Activated CD4-positive, alpha-beta memory T cell treated with anti-CD3 and anti-CD28 coated beads, Interleukin-2, amount 10 ng/mL, durations not matched to agents 7 days and 5 days (primary cell): Measurements from ENCODE around the gene RIMS4. TPM values are rescaled to one million over a fixed set of nuclear protein-coding genes. Genes with fewer than 3 reads are reported as not detected.

Experiments used
- CTCF ChIA-PET: fragments of 350-600 bp; sonication (Branson Sonifier 250); formaldehyde crosslinking; loops from one replicate; lab custom pipeline; 2021; ENCODE audit warnings: antibody characterized with exemption, inconsistent platforms; lab: Charles Lee
- POLR2A ChIA-PET: fragments of 350-600 bp; sonication (Branson Sonifier 250); formaldehyde crosslinking; loops from one replicate; lab custom pipeline; 2021; ENCODE audit warnings: antibody characterized with exemption; lab: Charles Lee
- DNase-seq: peaks from one replicate; pipeline ENCODE4 v3.0.0-alpha.2; 2020
- H3K27ac Mint-ChIP-seq: one replicate; pipeline ENCODE4 v1.8.0; 2021; ENCODE audit warnings: mild to moderate bottlenecking, mixed read lengths
- H3K27me3 Mint-ChIP-seq: one replicate; pipeline ENCODE4 v1.8.0; 2021; ENCODE audit warnings: mixed read lengths
- H3K36me3 Mint-ChIP-seq: one replicate; pipeline ENCODE4 v1.8.0; 2021; ENCODE audit warnings: low read depth, mixed read lengths
- H3K4me1 Mint-ChIP-seq: one replicate; pipeline ENCODE4 v1.8.0; 2021; ENCODE audit warnings: mixed read lengths
- H3K4me3 Mint-ChIP-seq: one replicate; pipeline ENCODE4 v1.8.0; 2021; ENCODE audit warnings: mild to moderate bottlenecking, mixed read lengths
- H3K9me3 Mint-ChIP-seq: one replicate; pipeline ENCODE4 v1.8.0; 2021; ENCODE audit warnings: mixed read lengths
- total RNA-seq, 2 experiments: library from RNA; stranded (reverse); gene quantifications; one replicate each; pipeline ENCODE4 v1.2.3, GENCODE V29; 2021

Gene RIMS4
- total RNA-seq, 2 experiments from 2014 or later = not detected

- H3K27me3 Mint-ChIP-seq = peaks cover 1% of the 10 kb centered on the region
Measured at GRCh38 chr20:44723798-44724362, 86.5 kb downstream of the RIMS4 start.

GRCh38 chr20:44723391-44723790 is 87.0 kb downstream of the RIMS4 start:
- ChIA-PET CTCF (interaction anchor here (0.9 to 1.4 kb wide), 3 partner anchors 38 to 41 kb away, joined by 3 to 5 read pairs (median 3); no protein-coding TSS in a partner anchor), POLR2A (no interaction called here)
- Mint-ChIP-seq H3K9me3 (no peaks in the 10 kb centered on the region), H3K36me3 (no peaks in the 10 kb centered on the region), H3K27me3 (peaks cover 1% of the 10 kb centered on the region), H3K4me1 (no peaks in the 10 kb centered on the region), H3K4me3 (no peak overlapping the region), H3K27ac (no peak overlapping the region)
- no peak for DNase-seq

More at GRCh38 chr20:44723798-44724362, 86.5 kb downstream of the RIMS4 start:
- H3K4me1 Mint-ChIP-seq = no peaks in the 10 kb centered on the region
- ChIA-PET POLR2A (no interaction called here), CTCF (interaction anchor here (0.6 to 1.3 kb wide), 4 partner anchors 24 to 156 kb away, joined by 3 to 5 read pairs (median 4); no protein-coding TSS in a partner anchor)
- no peak overlapping the region for H3K27ac Mint-ChIP-seq
- DNase-seq = no peak
- no peaks in the 10 kb centered on the region for H3K36me3 Mint-ChIP-seq
- no peaks in the 10 kb centered on the region for H3K9me3 Mint-ChIP-seq
- no peak overlapping the region for H3K4me3 Mint-ChIP-seq

GRCh38 chr20:44722990-44723389 is 87.4 kb downstream of the RIMS4 start:
- no peak overlapping the region for H3K27ac Mint-ChIP-seq
- no peak for DNase-seq
- POLR2A ChIA-PET = no interaction called here
- no peak overlapping the region for H3K4me3 Mint-ChIP-seq
- no peaks in the 10 kb centered on the region for H3K36me3 Mint-ChIP-seq
- no peaks in the 10 kb centered on the region for H3K9me3 Mint-ChIP-seq
- H3K4me1 Mint-ChIP-seq = no peaks in the 10 kb centered on the region
- CTCF ChIA-PET = interaction anchor here (0.9 to 1.4 kb wide), 2 partner anchors 39 to 41 kb away, joined by 3 read pairs; no protein-coding TSS in a partner anchor
- H3K27me3 Mint-ChIP-seq = peaks cover 1% of the 10 kb centered on the region

GRCh38 chr20:44721785-44722054 is 88.6 kb downstream of the RIMS4 start:
- no peak for DNase-seq
- Mint-ChIP-seq H3K36me3 (no peaks in the 10 kb centered on the region), H3K27ac (no peak overlapping the region), H3K4me3 (no peak overlapping the region), H3K9me3 (no peaks in the 10 kb centered on the region), H3K4me1 (no peaks in the 10 kb centered on the region), H3K27me3 (no peaks in the 10 kb centered on the region)
- CTCF ChIA-PET = interaction anchor here (1.4 kb wide), 1 partner anchor 39 kb away, joined by 3 read pairs; no protein-coding TSS in a partner anchor
- POLR2A ChIA-PET = no interaction called here

DNA sequence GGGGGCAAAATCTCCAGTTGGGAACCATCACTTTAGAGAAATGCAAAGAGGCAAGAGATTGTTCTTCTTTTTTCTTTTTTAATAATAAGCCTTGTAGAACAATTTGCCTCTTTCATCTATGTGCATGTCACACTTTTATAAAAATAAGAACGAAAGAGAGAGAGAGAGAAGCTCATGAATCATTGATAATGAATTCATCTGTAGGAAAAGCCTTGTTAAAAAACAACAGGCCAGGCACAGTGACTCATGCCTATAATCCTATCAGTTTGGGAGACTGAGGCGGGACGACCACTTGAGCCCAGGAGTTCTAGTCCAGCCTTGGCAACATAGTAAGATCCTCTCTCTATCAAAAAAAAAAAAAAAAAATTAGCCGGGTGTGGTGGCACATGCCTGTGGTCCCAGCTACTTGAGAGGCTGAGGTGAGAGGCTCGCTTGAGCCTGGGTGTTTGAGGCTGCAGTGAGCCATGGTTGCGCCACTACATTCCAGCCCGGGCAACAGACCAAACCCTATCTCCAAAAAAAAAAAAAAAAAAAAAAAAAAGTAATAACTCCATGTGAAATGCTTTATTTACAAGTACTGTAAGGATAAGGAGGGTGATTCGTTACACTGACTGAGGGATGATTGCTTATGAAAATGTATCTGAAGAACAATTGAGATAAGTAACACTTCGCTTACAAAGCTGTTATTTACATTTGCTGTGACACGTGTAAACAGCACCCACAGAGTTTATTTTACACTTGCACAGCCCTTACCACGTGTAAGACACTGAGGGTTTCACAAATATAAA is 89.2 kb downstream of the RIMS4 start:
- no peaks in the 10 kb centered on the region for H3K27me3 Mint-ChIP-seq
- H3K27ac Mint-ChIP-seq = no peak overlapping the region
- H3K36me3 Mint-ChIP-seq = no peaks in the 10 kb centered on the region
- DNase-seq = no peak
- H3K4me3 Mint-ChIP-seq = no peak overlapping the region
- ChIA-PET CTCF (no interaction called here), POLR2A (no interaction called here)
- no peaks in the 10 kb centered on the region for H3K4me1 Mint-ChIP-seq
- no peaks in the 10 kb centered on the region for H3K9me3 Mint-ChIP-seq

DNA sequence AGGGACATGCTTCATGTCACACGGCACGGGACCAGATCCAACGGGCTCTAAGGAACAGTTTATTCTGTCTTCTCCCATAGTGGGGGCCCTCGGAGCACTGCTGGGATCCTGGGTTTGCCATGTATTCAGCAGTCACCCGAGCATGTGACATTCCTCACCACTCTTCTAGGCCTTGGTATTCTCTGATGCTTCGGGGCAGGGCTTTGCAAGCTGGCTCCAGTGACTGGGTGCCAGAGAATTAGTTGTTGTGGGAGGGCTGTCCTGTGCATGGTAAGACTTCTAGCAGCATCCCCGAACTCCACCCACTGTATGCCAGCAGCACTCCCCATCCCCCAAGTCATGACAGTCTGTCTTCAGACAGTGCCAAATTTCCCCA is 89.7 kb downstream of the RIMS4 start:
- H3K4me3 Mint-ChIP-seq = no peak overlapping the region
- DNase-seq = no peak
- ChIA-PET POLR2A (no interaction called here), CTCF (no interaction called here)
- no peaks in the 10 kb centered on the region for H3K27me3 Mint-ChIP-seq
- H3K4me1 Mint-ChIP-seq = no peaks in the 10 kb centered on the region
- no peaks in the 10 kb centered on the region for H3K36me3 Mint-ChIP-seq
- no peak overlapping the region for H3K27ac Mint-ChIP-seq
- H3K9me3 Mint-ChIP-seq = no peaks in the 10 kb centered on the region

DNA sequence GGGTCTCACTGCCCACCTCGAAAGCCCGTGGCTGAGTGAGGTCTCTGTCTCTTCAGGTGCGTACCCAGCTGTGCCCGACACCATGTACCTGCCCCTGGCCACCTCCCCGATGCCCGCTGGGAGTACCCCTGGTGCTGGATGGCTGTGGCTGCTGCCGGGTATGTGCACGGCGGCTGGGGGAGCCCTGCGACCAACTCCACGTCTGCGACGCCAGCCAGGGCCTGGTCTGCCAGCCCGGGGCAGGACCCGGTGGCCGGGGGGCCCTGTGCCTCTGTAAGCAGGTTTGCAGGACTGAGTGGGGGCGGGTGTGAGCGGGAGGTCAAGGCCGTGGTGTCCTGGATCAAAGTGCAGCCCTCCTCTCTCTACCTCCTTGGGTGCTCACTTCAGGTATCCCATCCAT is 90.5 kb downstream of the RIMS4 start:
- ChIA-PET CTCF (no interaction called here), POLR2A (no interaction called here)
- no peak for DNase-seq
- Mint-ChIP-seq H3K36me3 (no peaks in the 10 kb centered on the region), H3K27ac (no peak overlapping the region), H3K9me3 (no peaks in the 10 kb centered on the region), H3K4me1 (no peaks in the 10 kb centered on the region), H3K4me3 (no peak overlapping the region), H3K27me3 (no peaks in the 10 kb centered on the region)

DNA sequence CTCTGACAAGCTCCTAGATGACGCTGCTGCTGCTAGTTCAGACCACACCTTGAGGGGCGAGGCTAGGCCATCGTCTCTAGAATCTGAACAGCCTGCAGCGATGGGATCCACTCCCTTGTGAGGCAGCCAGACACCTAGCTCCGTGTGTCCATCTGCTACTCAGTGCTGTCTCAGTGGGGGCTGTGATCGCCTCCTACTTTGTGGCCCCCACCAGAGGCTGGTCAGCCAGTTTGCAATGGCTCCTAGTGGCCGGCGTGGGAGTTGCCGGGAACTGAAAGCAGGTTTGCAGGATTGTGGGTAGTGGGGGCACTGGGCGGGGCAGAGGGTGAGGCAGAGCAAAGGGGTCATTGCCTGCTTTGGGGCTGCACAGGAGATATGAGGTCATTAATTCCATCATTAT is 92.4 kb downstream of the RIMS4 start:
- Mint-ChIP-seq H3K27me3 (no peaks in the 10 kb centered on the region), H3K36me3 (no peaks in the 10 kb centered on the region), H3K27ac (no peak overlapping the region), H3K9me3 (no peaks in the 10 kb centered on the region), H3K4me1 (no peaks in the 10 kb centered on the region), H3K4me3 (no peak overlapping the region)
- no peak for DNase-seq
- CTCF ChIA-PET = interaction anchor here (1.2 kb wide), 1 partner anchor 33 kb away, joined by 3 read pairs; no protein-coding TSS in a partner anchor
- POLR2A ChIA-PET = interaction anchor here (1.2 kb wide), 1 partner anchor 82 kb away, joined by 3 read pairs; no protein-coding TSS in a partner anchor

- H3K36me3 Mint-ChIP-seq = no peaks in the 10 kb centered on the region
- POLR2A ChIA-PET = interaction anchor here (1.2 kb wide), 1 partner anchor 84 kb away, joined by 3 read pairs; no protein-coding TSS in a partner anchor
- no peak overlapping the region for H3K27ac Mint-ChIP-seq
- peaks cover 3% of the 10 kb centered on the region for H3K27me3 Mint-ChIP-seq
- no peaks in the 10 kb centered on the region for H3K9me3 Mint-ChIP-seq
- no peak for DNase-seq
- CTCF ChIA-PET = no interaction called here
- no peak overlapping the region for H3K4me3 Mint-ChIP-seq
- no peaks in the 10 kb centered on the region for H3K4me1 Mint-ChIP-seq
Measured at GRCh38 chr20:44716309-44717106, 93.8 kb downstream of the RIMS4 start.

GRCh38 chr20:44715499-44716308 is 94.6 kb downstream of the RIMS4 start:
- no peaks in the 10 kb centered on the region for H3K9me3 Mint-ChIP-seq
- no peak for DNase-seq
- no peaks in the 10 kb centered on the region for H3K36me3 Mint-ChIP-seq
- H3K4me3 Mint-ChIP-seq = no peak overlapping the region
- POLR2A ChIA-PET = no interaction called here
- CTCF ChIA-PET = no interaction called here
- H3K4me1 Mint-ChIP-seq = no peaks in the 10 kb centered on the region
- peaks cover 4% of the 10 kb centered on the region for H3K27me3 Mint-ChIP-seq
- H3K27ac Mint-ChIP-seq = no peak overlapping the region

DNA sequence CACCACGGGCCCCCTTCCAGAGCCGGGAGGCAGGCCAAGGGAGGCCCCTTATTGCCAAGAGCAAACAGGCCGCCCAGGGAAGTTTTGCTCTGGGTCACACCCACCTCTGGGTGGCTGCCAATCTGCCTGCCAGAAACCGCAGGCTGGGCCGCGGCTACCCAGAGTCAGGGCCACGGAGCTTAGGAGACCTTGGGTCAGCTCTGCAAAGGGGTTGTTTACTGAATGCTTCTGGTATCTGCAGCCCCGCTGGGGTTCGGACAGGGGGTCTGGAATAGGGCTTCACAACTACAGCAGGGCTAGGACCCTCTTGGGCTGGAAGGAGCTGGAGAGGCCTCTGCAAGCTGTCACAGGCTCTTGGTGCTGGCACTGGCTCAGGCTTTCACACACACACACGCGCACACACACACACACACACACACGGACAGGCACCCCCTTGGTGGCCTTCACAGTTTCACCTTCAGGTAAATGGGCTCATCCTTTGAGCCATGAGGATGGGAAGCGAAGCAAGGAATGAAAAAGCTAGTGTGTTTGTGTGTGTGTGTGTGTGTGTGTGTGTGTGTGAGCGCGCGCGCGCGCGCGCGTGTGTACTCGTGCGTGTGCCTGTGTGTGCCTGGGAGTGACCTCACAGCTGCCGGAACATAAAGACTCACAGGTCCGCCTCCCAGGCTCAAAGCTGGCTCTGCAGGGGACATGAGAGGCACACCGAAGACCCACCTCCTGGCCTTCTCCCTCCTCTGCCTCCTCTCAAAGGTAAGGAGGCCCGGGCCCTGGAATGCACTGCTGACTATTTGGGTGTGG is 95.4 kb downstream of the RIMS4 start, which contains the start of gene CCN5:
Gene CCN5, plus strand, starts transcription at position 669 of the 798 bp plus-strand sequence. Its CDS starts 22 bp downstream, at position 691.
- ChIA-PET POLR2A (no interaction called here), CTCF (no interaction called here)
- Mint-ChIP-seq H3K27me3 (peaks cover 4% of the 10 kb centered on the region), H3K4me1 (no peaks in the 10 kb centered on the region), H3K4me3 (no peak within 1 kb of the TSS), H3K27ac (no peak within 1 kb of the TSS), H3K36me3 (no peaks in the 10 kb centered on the region), H3K9me3 (no peaks in the 10 kb centered on the region)
- no peak for DNase-seq
